Ureter (tissue), 1 donor: ENCODE measurements around the gene VCAN. TPM values are rescaled to one million over a fixed set of nuclear protein-coding genes. Genes with fewer than 3 reads are reported as not detected.

ENCODE experiments used
- DNase-seq: peaks from one replicate; pipeline ENCODE4 v3.0.0-alpha.2; 2020; ENCODE audit warnings: low spot score
- total RNA-seq: library from RNA; stranded (reverse); gene quantifications from one replicate; pipeline ENCODE4 v1.2.4, GENCODE V29; 2023
- donor health status: DM: yes; HTN: yes; CAD: no.

Gene VCAN
- total RNA-seq, 1 donor from 2014 or later, result 75.9 TPM

GRCh38 chr5:83531661-83532060 lies 60.1 kb downstream of the VCAN start:
- no peak for DNase-seq

- no peak for DNase-seq
Observed at GRCh38 chr5:83538786-83539462, 67.4 kb downstream of the VCAN start.

GRCh38 chr5:83539463-83539790 lies 67.9 kb downstream of the VCAN start:
- no peak for DNase-seq

GRCh38 chr5:83540105-83540504 lies 68.6 kb downstream of the VCAN start:
- DNase-seq, result no peak

GRCh38 chr5:83540783-83541182 lies 69.2 kb downstream of the VCAN start:
- DNase-seq, result no peak

- no peak for DNase-seq
Observed at GRCh38 chr5:83542839-83543238, 71.3 kb downstream of the VCAN start.

GRCh38 chr5:83543898-83544297 lies 72.4 kb downstream of the VCAN start:
- no peak for DNase-seq

- no peak for DNase-seq
Observed at GRCh38 chr5:83547161-83547560, 75.6 kb downstream of the VCAN start.

GRCh38 chr5:83547889-83548288 lies 76.3 kb downstream of the VCAN start:
- DNase-seq, result no peak

GRCh38 chr5:83548581-83548980 lies 77.0 kb downstream of the VCAN start:
- DNase-seq, result no peak

- DNase-seq, result no peak
Observed at GRCh38 chr5:83549076-83549475, 77.5 kb downstream of the VCAN start.

- no peak for DNase-seq
Observed at GRCh38 chr5:83549674-83550073, 78.1 kb downstream of the VCAN start.

GRCh38 chr5:83551821-83552220 lies 80.3 kb downstream of the VCAN start:
- no peak for DNase-seq

GRCh38 chr5:83552275-83552674 lies 80.7 kb downstream of the VCAN start:
- no peak for DNase-seq

GRCh38 chr5:83553000-83553486 lies 81.5 kb downstream of the VCAN start:
- DNase-seq, result no peak

- DNase-seq, result no peak
Observed at GRCh38 chr5:83554133-83554532, 82.6 kb downstream of the VCAN start.

- DNase-seq, result no peak
Observed at GRCh38 chr5:83554686-83555085, 83.1 kb downstream of the VCAN start.

- DNase-seq, result no peak
Observed at GRCh38 chr5:83555263-83555662, 83.7 kb downstream of the VCAN start.

GRCh38 chr5:83556190-83556589 lies 84.6 kb downstream of the VCAN start:
- no peak for DNase-seq

GRCh38 chr5:83559118-83559785 lies 87.7 kb downstream of the VCAN start:
- no peak for DNase-seq

- no peak for DNase-seq
Observed at GRCh38 chr5:83562071-83562606, 90.6 kb downstream of the VCAN start.

- no peak for DNase-seq
Observed at GRCh38 chr5:83562791-83563557, 91.4 kb downstream of the VCAN start.

GRCh38 chr5:83563631-83564030 lies 92.1 kb downstream of the VCAN start:
- no peak for DNase-seq
